Left colon (tissue), 2 donors: ENCODE data around the gene SGSM2. TPM values are rescaled to one million over a fixed set of nuclear protein-coding genes. Genes with fewer than 3 reads are reported as not detected.

Experiments used
- ATAC-seq: fragments of 200-7000 bp; cut with Tn5 transposase; one replicate; pipeline ENCODE4 v1.9.1; 2020; ENCODE audit warnings: mild to moderate bottlenecking, moderate library complexity
- DNase-seq, 2 donors: peaks; one replicate each; pipeline ENCODE4 v3.0.0-alpha.2; 2020
- intact Hi-C, 2 donors: fragments of 100-400 bp; cut with DNase I in 1 of 2; cut with micrococcal nuclease in 1 of 2; formaldehyde crosslinking; loops; one replicate each; pipeline versions ENCODE4 v1.11.2 to v1.14.0; 2022; cut with DNase I, micrococcal nuclease
- total RNA-seq, 2 donors: library from RNA; stranded (reverse); fragmentation: NEBNext Ultra II Directional; extraction: Animal tissue kit (Norgen Biotek cat#: 25700); gene quantifications; one replicate each; pipeline ENCODE4 v1.2.1, GENCODE V29; 2021
- donor health status: DM: no; HTN: no; CAD: no.
- donor health status: DM: yes; HTN: yes; CAD: no.

The SGSM2 gene
- total RNA-seq, 2 donors from 2014 or later: 29.6 to 35.3 TPM

DNA sequence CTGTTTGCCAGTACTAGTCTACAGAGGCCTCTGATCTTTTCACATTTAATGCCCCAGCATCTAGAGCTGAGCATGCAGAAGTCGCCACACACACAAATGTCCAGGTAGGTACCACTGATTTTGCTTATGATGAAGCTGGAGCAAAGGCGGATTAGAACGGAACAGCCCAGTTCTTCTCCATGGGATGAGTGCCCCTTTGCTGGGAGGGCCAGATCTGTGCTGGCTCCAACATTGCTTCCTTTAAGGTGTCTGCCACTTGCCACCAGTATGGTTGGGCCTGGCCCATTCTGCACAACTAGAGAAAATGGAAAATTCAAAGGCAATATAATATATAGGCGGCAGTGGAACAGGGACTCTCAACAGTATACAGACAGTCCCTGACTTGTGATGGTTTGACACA lies 65.7 kb downstream of the SGSM2 start:
- no peak for ATAC-seq
- intact Hi-C loops: no loop called here
- no peak for DNase-seq

DNA sequence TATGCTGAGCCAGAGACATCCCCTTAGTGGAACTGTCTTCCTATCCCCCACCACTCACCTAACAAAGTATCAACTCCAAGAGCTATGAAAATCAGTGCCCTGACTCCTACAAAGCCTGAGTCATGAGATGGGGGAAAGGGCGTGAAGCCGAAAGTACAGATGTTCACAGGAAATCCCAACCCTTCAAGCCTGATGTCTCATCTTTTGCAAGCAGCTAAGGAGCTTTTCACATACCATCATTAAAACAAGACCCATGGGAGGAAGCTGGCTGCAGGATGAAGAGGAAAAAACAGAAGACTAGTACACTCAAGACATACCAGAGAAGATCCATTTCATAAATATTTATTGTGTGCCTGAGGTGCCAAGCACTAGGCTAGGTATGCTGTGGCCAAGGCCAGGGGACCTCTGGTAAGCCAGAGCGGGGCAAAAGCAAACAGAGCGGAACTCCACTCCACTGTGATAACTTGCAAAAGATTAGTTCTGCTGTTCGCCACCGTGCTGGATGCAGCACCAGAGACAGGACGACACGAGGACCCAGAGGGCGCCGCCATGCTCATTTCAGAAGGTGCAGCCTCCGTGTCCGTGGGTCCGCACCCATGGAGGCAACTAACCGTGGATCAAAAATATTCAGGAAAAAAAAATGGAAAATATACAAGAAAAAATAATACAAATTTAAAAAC lies 68.1 kb downstream of the SGSM2 start:
- ATAC-seq (no peak), DNase-seq (no peak)
- intact Hi-C loops: no loop called here

DNA sequence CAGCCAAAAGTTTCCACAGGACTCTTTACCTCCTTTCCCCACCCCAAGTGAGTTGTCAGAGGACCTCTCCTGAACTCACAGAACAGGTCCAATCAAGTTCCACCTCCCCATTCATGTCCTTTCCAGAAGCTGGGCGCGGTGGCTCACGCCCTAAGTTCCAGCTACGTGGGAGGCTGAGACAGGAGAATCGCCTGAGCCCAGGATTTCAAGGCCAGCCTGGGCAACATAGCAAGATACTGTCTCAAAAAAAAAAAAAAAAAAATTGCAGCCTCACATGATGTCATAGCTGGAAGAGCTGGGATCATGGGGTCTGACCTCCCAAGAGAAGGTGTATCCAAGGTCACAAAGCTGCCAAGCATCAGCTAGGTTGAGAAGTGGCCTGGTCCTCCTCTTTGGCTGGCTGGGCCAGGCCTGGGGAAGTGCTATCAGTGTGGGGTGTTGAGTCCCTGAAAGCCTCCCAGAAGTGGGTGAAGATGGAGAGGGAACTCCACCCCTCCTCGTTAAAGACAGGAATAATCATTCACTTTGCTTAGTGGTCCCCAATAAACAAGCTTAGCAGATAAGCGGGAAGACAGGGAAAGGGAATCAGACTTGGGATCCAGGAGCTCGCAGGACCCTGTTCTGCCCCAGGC lies 69.1 kb downstream of the SGSM2 start:
- ATAC-seq (peak; percentile 30), DNase-seq (peak; percentile 68 to 85)
- intact Hi-C loops: no loop called here

DNA sequence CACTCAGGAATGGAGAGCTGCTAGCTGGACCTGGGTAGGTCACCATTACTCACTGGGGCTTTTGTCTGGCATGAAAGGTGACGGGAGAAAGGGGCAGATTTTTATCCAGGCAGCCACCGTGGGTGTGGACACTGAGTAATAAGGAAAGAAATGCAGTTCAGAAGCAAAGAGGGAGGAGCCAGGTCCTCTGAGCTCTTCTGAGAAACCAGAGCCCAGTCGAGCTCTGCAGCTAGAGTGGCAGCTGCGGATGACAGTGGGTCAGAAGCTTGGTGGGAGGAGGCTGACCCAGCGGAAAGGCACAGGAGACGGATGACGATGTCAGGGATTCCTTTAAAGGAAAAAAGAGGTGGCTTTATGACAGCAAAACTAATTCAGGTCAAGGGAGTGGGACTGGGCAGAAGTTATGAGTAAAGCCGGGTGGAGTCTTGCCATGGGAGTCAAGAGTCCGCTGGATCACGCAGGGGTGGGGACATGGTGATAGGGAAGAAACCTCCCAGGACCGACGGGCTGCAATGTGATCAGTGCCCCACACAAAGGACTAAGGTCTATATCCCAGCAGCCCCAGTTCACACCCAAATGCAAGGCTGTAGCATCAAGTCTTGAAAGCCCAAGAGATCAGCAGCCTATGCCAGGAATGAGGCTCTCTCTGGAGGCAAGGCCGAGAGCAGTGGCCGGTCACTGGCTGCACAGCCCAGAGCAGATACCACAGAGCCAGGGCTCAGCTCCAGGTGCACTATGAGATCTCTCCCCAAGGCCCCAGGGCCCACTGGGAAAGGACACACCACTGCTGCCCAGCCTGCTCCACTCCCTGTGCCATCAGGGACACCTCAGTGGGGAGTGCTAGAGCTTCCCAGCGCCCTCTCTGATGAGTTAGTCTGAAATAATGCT lies 69.8 kb downstream of the SGSM2 start:
- ATAC-seq (peak; percentile 75), DNase-seq (peak; percentile 84 to 93)
- intact Hi-C loops: no loop called here

DNA sequence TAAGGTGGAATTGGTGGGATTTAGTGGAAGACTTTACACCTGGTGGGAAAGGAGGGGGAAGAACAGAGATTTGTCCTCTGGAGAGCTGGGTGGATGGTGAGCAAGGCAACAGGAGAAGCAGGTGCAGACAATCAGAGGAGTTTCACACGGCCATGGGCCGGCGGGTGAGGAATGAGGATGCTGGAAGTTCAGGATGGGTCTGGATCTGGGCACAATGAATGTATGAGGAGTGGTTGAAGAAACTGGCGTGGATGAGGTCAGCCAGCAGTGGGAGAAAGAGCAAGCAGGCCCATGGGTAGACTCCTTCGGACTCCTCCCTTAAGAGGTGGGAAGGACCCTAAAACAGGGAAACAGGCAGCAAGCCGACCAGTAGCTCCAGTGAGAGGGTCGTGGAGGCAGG lies 73.7 kb downstream of the SGSM2 start:
- intact Hi-C loops: no loop called here
- DNase-seq: no peak
- ATAC-seq: no peak

DNA sequence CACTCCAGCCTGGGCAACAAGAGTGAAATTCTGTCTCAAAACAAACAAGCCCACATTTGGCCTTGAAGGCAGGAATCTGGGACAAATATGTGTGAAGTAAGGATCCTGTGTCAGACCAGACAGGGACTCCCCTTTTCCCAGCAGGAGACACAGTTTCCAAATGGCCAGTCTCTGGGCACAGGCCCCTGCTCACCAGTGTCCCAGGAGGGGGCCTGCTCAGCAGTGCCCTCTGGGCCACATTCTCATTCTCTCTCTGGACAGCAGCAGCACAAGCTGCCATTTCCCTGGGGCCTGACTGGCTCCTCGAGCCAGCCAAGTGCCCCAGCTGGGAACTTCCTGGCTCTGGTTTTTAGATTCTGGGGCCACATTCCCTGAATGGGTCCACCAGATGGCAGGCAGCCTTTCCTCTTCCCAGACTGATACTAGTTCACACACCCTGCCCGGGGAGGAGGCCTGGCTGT lies 75.3 kb downstream of the SGSM2 start:
- intact Hi-C loops: no loop called here
- ATAC-seq (peak; percentile 36), DNase-seq (no peak)

DNA sequence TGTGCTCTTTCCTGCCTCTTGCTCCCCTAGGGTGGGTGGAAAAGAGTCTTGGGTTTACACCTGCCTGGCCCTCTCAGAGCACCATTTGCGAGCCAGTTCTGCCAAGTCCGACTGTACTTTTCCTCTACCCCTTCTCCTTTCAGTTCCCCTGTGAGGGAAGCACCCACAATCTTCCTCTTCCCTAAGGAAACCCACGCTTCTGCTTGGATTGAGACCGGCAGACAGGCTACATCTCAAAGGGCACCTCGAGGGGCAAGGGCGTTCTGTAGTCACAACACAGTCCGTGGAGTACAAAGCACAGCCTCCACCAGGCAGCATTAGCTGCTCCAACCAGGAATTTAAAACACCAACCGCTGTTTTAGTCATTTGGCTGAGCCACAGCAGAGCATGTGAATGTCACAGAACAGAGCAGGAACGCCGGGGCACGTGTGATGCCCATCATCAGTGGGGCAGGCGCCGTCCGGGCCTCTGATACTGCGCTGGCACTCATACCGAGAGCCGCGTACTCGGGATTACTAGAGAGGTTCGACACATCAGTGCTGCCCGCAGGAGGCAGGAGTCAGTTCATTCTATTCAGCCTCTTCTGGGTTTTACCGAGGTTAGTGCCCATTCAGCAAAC lies 77.3 kb downstream of the SGSM2 start:
- intact Hi-C loops: loop anchor here in 1 of 2 donors (5.0 kb wide), 1 partner anchor 32 kb away; no protein-coding TSS in a partner anchor
- ATAC-seq: no peak
- DNase-seq: no peak

DNA sequence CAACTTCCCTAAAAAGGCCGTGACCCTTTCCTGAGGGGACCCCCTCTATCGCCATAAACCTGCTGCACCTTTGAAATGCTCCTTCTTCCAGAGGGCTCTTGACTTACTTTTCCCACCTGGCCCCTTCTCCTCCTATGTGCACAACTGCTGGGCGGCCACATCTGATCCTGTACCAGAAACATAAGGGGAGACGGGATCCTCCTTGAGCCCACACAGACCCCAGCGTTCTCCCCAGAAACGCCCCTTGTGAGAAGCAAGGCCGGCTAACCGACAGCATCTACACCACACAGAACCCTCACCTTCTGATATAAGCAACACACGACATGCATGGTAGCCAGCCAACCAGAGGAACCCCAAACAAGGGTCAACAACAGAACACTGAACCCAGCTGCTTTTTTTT lies 77.8 kb downstream of the SGSM2 start:
- no peak for DNase-seq
- no peak for ATAC-seq
- intact Hi-C loops: loop anchor here in 1 of 2 donors (5.0 kb wide), 1 partner anchor 33 kb away; no protein-coding TSS in a partner anchor

DNA sequence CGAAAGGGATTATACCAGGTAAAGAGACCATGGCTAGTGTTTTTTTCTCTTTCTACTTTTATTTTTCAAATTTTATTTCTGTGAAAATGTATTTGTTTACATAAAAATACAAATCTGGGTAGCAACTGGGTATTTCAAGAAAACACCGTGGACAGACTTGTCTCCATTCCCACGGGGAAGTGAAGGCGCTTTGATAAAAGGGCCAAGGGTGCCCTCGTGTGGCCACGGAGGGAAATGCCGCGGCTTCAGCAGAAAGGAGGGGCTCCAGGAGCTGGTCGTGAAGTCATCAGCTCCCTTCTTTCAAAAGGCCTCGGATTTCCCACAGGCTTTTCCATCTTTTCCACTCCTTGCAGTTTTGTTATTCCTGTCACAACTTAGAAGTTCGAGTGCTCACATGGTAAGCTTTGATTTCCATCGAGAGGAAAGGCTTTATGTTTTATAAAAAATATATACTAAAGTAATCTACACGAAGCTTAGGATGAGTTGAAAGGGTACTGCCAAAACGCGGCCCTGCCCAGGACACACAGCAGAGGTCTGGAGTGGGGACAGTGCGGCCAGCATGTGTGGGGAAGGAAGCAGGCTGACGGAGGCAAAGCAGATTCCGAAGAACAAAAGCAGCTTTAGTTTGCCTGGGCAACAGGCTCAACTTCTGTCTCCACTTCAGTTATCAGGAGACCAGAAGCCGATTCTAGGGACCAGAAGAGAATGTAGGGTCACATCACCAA lies 78.9 kb downstream of the SGSM2 start:
- DNase-seq (peak; percentile 73 to 91), ATAC-seq (peak; percentile 82)
- intact Hi-C loops: loop anchor here (2.0 to 5.0 kb wide), 2 partner anchors 33 to 34 kb away; no protein-coding TSS in a partner anchor

DNA sequence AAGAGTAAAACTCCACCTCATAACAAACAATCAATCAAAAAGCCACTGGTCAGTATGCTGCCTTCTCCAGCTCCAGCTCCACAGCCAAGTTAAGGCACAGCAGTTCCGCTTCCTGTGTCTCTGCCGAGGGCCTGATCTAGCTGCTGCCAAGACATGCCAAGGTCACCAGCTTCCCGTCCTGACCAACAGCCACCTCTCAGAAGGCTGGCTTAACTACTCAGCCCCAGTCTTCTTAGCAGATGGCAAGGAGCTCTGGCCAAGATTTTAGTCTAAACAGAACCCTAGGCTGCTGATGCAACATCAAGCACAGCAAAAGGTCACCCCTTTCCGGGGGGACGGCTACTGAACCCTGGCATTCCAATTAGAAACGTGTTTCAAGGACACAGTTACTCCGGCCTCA lies 81.3 kb downstream of the SGSM2 start:
- intact Hi-C loops: loop anchor here in 1 of 2 donors (5.0 kb wide), 1 partner anchor 36 kb away; no protein-coding TSS in a partner anchor
- DNase-seq (no peak), ATAC-seq (no peak)

DNA sequence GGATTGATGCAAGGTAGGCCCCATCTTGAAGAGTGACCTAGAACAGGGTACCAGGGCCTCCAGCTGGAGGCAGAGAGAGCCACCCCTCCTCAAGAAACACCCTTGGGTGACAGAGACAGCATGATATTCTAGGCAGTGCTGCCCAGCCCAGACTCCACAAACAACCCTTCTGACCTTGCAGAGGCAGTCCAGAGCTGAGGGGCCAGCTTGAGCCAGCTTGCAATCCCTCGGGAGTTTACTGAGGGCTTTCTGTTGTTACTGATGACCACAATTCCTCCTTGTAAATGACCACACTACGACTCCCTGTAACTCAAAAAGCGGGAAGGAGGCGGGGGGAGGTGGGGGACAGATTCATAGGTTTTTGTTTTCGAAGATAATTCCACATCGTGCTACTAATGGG lies 82.2 kb downstream of the SGSM2 start:
- intact Hi-C loops: loop anchor here in 1 of 2 donors (5.0 kb wide), 1 partner anchor 37 kb away; no protein-coding TSS in a partner anchor
- no peak for ATAC-seq
- DNase-seq: no peak

DNA sequence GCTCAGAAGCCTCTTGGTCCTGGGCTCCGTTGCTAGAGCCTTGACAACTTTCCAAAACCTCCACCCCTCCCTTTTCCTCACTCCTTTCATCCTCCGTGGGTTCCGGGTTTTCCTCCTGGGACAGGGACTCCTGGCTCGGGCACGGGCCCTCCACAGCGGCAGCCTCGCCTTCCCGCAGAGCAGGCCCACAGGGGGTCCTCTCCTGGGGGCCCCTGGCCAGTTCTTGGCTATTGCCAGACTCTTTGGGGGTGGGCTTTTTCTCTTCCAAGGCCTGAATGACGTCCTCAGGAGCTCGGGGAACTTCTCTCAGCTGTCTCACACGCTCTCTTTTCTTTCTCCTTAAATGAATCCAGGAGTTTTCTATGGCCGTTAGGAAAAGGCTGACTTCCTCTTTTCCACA lies 82.9 kb downstream of the SGSM2 start:
- DNase-seq: no peak
- intact Hi-C loops: no loop called here
- no peak for ATAC-seq

DNA sequence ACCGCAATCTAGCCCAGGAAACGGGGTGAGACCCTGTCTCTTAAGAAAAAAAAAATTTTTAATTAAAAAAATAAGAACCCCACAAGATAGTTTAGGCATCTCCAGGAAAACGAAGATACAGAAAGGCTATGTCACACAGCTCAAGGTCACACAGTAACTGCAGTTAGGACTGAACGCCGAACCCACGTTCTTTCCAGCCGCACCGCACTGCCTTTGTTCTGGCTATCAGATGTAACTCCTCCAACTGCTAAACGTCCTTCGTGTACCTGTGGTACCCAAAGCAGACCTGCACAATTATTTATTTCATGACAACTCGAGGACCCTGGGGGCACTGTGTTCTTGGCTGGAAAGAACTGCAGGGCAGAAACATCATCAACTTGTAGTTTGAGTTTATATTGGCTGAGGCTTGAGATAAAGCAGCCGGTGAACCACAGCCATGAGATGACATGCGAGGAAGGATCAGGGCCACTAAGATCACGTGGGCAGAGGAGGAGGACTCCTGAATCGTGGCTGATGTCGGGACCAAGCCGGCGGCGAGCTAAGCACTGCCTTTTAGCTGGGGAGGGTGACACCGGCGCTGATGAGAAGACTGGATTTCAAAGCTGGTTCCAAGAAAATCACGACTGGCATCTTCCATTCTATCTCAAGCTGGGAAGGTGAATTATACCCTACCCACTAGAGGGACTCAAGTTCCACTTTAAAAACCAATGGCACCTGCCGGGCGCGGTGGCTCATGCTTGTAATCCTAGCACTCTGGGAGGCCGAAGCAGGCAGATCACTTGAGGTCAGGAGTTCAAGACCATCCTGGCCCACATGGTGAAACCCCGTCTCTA lies 84.2 kb downstream of the SGSM2 start:
- DNase-seq (no peak), ATAC-seq (peak; percentile 65)
- intact Hi-C loops: no loop called here

DNA sequence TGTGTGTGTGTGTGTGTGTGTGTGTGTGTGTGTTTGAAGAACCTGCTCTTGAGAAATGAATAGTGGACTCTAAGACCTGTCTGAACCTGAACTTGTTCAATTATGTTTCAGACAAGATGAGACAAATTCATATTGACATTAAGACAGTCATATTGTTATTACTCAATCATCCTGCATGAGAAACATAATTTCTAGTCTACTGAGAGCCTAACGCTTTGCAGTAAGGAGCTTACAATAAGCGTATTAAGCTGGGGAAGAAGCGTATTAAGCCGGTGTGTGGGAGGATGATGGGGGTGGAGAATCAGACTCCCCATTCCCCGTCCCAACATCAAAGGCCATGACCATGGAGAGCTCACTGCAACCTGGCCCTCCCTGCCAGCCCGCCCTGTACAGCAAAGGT lies 86.0 kb downstream of the SGSM2 start:
- DNase-seq (no peak), ATAC-seq (no peak)
- intact Hi-C loops: no loop called here

DNA sequence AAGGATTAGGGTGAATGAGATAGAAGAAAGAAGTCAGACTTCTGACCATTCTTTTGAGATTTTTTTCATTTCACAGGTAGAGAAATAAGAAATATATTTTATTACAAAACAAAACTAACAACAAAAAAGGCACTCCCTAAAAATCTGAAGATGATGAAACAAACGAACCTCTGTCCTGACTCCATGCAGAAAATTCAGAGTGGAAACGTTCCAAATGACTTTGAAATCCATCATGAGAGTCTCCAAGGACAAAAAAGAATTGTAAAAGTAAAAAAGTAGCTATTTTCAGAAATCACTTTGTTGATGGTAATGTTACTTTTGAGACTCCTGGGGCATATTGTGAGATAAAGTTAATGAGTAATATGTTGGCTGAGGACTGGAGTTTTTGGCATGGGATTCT lies 89.9 kb downstream of the SGSM2 start:
- intact Hi-C loops: no loop called here
- DNase-seq: no peak
- no peak for ATAC-seq

DNA sequence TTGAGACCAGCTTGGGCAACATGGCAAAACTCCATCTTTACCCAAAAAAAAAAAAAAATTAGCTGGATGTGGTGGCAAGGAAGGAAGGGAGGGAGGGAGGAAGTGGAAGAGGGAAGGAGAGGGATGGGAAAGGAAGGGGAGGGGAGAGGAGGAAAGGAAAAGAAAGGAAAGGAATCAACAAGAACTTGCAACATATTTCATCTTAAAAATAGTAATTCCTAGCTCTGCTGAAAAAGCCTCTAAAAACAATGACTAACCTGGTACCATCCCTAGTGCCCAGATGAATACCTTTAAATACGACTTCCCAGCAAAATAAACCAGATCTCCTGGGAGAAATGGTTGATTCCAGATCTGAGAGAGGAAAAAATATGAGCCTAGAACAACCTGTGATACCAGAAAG lies 90.6 kb downstream of the SGSM2 start:
- ATAC-seq: no peak
- intact Hi-C loops: no loop called here

More for the DNA sequence above, 90.6 kb downstream of the SGSM2 start:
- no peak for DNase-seq
